Uterus (tissue), 2 donors: ENCODE results near the gene GYS1.

ENCODE experiments used
- POLR2A ChIP-seq, 2 donors: fragments of 450-650 bp; IDR thresholded peaks; one replicate each; pipeline ENCODE4 v1.6.1; 2016; ENCODE audit warnings: antibody characterized with exemption in 2 of 2, mild to moderate bottlenecking in 1 of 2, moderate library complexity in 1 of 2
- TF ChIP-seq, protein P1 (sequence below), 4 experiments: fragments of 200-600 bp in 2 of 4; fragments of 450-650 bp in 2 of 4; sonication (generic) in 2 of 4; IDR thresholded peaks; one replicate each; pipeline ENCODE4 v1.5.1; 2016 to 2019; ENCODE audit warnings: antibody characterized with exemption in 4 of 4, mild to moderate bottlenecking in 2 of 4, moderate library complexity in 1 of 4

DNA sequence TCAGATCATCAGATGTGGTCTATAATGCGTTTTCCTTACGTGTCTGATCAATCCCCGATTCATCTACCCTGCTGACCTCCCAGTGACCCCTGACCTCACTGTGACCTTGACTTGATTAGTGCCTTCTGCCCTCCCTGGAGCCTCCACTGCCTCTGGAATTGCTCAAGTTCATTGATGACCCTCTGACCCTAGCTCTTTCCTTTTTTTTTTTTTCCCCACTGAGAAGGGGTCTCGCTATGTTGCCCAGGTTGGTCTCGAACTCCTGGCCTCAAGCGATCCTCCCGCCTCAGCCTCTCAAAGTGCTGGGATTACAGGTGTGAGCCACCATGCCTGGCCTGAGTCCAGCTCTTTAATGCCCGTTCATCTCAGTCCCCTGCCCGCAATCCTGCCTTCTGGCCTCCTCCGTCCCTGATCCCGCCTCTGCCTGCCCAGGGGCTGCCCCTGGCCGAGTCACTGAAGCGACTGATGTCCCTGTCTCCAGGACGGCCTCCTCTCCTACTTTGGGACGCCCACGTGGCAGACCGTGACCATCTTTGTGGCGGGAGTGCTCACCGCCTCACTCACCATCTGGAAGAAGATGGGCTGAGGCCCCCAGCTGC, 32.0 kb downstream of the GYS1 start:
- TF ChIP-seq, protein P1, sequence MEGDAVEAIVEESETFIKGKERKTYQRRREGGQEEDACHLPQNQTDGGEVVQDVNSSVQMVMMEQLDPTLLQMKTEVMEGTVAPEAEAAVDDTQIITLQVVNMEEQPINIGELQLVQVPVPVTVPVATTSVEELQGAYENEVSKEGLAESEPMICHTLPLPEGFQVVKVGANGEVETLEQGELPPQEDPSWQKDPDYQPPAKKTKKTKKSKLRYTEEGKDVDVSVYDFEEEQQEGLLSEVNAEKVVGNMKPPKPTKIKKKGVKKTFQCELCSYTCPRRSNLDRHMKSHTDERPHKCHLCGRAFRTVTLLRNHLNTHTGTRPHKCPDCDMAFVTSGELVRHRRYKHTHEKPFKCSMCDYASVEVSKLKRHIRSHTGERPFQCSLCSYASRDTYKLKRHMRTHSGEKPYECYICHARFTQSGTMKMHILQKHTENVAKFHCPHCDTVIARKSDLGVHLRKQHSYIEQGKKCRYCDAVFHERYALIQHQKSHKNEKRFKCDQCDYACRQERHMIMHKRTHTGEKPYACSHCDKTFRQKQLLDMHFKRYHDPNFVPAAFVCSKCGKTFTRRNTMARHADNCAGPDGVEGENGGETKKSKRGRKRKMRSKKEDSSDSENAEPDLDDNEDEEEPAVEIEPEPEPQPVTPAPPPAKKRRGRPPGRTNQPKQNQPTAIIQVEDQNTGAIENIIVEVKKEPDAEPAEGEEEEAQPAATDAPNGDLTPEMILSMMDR (IDR thresholded peaks at IDR 0.05) = no peak
- TF ChIP-seq POLR2A (IDR thresholded peaks at IDR 0.05) = no peak
